NCI-H524 (cell line): Measurements from ENCODE around the gene LCN2.
A peak's percentile ranks its signal among the peaks of the same experiment; 100 is the strongest.
"Not testable (repeated sequence)": the region's sequence is repeated elsewhere in the genome, so short reads cannot be mapped to it uniquely, and the experiment has no call there.

Source experiments
- DNase-seq, 2 experiments: peaks; one replicate each; lab custom pipeline; 2025; lab: John Stamatoyannopoulos, UW

The LCN2 gene

GRCh38 chr9:128149001-128149701 is at the start of gene LCN2:
Gene LCN2 (plus strand): TSS chr9:128149453. CDS start chr9:128149526, 73 bp downstream.
- DNase-seq: no peak

DNA sequence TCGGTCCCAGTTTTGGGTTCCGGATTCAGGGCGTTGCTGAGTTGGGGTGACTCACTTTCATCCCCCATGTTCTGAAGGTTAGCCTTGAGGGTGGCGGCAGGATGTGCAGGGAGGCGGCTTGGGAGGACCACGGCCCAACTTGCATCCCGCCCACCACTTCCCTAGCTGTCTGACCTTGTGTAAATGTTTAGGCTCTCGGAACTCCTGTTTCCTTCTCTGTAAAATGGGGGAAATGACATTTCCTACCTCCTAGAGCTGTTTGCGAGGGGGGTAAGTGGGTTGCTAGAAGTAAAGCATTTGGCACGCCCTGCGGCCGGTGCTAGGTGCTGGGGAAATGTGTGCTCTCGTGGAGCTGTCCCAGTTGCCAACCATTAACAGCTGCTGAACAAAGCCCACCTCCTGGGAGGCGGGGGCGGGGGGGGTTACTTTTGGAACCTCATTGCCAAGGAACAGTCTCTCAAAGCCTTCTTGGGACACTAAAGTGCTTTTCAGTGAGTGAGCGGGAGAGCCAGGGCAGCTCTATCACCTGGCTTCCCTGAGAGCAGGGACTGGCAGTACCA is 49.2 kb upstream of the LCN2 start:
- DNase-seq: no peak

- no peak for DNase-seq
These were observed 48.7 kb upstream of the LCN2 start for GRCh38 chr9:128100581-128100980.

DNA sequence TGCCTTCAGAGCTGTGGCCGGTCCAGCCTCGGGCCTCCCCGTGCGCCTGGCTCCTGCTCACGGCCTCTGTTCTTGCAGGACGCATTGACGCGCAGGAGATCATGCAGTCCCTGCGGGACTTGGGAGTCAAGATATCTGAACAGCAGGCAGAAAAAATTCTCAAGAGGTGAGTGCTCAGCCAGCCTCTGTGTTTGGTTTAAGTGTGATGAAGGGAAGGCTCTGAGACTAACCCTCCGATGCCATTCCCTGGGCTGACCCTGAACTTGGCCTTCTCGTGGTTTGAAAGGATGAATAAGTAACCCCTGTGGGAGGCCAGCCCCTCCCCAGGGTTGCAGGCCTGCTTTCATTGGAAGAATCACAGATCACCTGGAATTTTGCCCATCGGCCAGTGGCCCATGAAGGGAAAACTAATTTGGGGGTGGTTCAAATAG is 48.0 kb upstream of the LCN2 start:
- no peak for DNase-seq

DNA sequence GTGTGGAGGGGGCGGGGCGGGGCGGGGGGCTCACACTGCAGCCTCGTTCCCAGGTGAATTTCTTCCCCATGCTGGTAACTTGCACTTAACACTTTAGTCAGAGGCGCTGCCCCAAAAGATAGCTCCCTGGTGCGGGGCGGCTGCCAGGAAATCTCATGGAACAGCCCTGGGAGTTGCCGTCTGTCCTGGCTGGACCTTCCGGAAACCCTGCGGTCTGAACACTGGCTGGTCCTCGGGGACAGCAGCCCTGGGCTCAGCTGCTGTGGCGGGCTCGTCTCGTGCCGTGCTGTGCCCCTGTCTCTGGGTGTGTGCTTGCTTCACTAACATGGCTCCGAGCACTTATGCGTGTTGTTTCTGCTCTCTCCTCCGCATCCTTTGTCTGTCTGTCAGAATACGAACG is 47.6 kb upstream of the LCN2 start:
- DNase-seq: no peak

GRCh38 chr9:128102196-128102595 is 47.1 kb upstream of the LCN2 start:
- no peak for DNase-seq

- DNase-seq: no peak
These were observed 46.2 kb upstream of the LCN2 start for GRCh38 chr9:128102861-128103588.

DNA sequence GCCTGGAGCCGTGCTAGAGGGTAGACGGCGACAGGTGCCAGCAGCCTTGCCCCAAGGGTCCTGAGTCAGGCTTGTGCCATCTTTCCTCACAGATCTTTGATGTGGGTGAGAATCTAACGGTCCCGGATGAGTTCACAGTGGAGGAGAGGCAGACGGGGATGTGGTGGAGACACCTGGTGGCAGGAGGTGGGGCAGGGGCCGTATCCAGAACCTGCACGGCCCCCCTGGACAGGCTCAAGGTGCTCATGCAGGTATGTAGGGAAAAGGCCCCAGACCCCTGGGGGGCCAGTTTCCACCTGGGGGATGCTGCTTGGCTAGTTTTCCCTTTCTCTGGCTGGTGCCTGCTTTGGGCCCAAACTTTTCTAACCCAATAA is 45.7 kb upstream of the LCN2 start:
- no peak for DNase-seq

GRCh38 chr9:128104171-128104618 is 45.1 kb upstream of the LCN2 start:
- no peak for DNase-seq

DNA sequence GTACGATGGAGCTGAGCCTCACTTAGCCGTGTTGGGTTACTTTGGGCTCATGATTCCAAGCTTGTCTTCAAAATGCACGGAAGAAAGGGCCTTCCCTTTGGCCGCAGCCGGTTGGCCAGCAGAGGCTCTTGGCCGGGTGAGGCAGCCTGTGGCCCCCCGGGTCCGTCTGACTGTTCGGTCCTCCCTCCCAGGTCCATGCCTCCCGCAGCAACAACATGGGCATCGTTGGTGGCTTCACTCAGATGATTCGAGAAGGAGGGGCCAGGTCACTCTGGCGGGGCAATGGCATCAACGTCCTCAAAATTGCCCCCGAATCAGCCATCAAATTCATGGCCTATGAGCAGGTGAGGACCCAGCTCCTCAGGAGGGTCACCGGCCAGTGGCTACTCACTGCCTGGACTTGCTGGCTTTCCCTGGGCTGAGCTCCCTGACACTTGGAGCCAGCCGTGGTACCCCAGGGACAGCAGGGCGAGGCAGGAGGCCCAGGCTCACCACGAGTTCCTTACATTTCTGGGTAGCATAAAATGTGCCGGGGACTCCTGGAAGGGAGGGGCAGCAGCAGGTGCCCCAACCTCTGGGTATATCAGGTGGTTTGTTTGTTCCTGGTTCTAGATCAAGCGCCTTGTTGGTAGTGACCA is 43.6 kb upstream of the LCN2 start:
- no peak for DNase-seq

DNA sequence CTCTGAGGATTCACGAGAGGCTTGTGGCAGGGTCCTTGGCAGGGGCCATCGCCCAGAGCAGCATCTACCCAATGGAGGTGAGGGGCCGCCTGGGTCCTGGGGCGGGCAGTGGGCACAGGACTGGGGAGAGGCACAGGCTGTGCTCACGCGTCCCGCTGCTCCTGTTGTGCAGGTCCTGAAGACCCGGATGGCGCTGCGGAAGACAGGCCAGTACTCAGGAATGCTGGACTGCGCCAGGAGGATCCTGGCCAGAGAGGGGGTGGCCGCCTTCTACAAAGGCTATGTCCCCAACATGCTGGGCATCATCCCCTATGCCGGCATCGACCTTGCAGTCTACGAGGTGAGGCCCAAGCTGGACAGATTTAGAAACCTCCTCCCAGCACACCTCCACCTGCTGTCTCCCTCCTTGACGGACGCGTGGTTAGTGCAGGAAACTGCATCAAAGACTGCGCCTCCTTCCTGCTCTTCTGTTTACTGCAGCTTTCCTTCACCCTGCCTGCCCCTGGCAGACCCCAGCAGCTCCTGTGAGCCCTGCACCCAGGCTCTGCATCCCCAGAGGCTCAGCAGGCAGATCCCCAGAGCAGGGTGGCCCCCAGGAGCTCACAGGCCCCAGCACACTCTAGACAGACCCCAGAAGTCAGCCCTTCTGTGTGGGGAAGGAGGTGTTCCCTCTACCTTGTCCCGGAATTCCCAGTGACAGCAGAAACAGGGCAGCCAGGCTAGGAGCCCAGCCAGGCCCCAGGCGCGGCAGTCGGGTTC is 42.9 kb upstream of the LCN2 start:
- DNase-seq: no peak

GRCh38 chr9:128106940-128107467 is 42.2 kb upstream of the LCN2 start:
- no peak for DNase-seq

DNA sequence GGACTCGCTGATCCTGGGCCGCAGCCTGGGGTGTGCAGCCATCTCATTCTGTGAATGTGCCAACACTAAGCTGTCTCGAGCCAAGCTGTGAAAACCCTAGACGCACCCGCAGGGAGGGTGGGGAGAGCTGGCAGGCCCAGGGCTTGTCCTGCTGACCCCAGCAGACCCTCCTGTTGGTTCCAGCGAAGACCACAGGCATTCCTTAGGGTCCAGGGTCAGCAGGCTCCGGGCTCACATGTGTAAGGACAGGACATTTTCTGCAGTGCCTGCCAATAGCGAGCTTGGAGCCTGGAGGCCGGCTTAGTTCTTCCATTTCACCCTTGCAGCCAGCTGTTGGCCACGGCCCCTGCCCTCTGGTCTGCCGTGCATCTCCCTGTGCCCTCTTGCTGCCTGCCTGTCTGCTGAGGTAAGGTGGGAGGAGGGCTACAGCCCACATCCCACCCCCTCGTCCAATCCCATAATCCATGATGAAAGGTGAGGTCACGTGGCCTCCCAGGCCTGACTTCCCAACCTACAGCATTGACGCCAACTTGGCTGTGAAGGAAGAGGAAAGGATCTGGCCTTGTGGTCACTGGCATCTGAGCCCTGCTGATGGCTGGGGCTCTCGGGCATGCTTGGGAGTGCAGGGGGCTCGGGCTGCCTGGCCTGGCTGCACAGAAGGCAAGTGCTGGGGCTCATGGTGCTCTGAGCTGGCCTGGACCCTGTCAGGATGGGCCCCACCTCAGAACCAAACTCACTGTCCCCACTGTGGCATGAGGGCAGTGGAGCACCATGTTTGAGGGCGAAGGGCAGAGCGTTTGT is 41.6 kb upstream of the LCN2 start:
- DNase-seq: no peak

DNA sequence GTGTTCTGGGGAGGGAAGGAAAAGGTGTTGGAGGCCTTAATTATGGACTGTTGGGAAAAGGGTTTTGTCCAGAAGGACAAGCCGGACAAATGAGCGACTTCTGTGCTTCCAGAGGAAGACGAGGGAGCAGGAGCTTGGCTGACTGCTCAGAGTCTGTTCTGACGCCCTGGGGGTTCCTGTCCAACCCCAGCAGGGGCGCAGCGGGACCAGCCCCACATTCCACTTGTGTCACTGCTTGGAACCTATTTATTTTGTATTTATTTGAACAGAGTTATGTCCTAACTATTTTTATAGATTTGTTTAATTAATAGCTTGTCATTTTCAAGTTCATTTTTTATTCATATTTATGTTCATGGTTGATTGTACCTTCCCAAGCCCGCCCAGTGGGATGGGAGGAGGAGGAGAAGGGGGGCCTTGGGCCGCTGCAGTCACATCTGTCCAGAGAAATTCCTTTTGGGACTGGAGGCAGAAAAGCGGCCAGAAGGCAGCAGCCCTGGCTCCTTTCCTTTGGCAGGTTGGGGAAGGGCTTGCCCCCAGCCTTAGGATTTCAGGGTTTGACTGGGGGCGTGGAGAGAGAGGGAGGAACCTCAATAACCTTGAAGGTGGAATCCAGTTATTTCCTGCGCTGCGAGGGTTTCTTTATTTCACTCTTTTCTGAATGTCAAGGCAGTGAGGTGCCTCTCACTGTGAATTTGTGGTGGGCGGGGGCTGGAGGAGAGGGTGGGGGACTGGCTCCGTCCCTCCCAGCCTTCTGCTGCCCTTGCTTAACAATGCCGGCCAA is 40.8 kb upstream of the LCN2 start:
- no peak for DNase-seq

- DNase-seq: no peak
These were observed 40.1 kb upstream of the LCN2 start for GRCh38 chr9:128109050-128109709.

DNA sequence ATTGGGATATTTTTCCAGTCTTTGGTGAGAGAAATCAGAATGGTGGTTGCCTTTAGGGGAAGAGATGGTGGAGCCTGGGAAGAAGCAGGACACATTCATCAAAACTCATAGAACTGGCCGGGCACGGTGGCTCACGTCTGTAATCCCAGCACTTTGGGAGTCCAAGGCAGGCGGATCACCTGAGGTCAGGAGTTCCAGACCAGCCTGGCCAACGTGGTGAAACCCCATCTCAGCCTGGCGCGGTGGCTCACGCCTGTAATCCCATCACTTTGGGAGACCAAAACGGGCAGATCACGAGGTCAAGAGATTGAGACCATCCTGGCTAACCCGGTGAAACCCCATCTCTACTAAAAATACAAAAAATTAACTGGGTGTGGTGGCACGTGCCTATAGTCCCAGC is 37.5 kb upstream of the LCN2 start:
- DNase-seq: not testable (repeated sequence)

GRCh38 chr9:128113526-128114325 is 35.5 kb upstream of the LCN2 start:
- DNase-seq: peak in 1 of 2 experiments; percentile 37

GRCh38 chr9:128114326-128115186 is 34.7 kb upstream of the LCN2 start:
- no peak for DNase-seq
